Fibroblast of mammary gland (primary cell): ENCODE measurements around the gene INTS2.

Experiments
- DNase-seq: peaks from one replicate; pipeline ENCODE4 v3.0.0-alpha.2; 2010; ENCODE audit warnings: low read depth
- H3K4me3 ChIP-seq: 2 replicates; pipeline ENCODE4 v1.5.1; 2011; ENCODE audit warnings: low read depth, mild to moderate bottlenecking, low read length, moderate library complexity; ENCODE audit not compliant: control insufficient read depth
- TF ChIP-seq, protein P1 (sequence below): conservative IDR thresholded peaks from 2 replicates; pipeline ENCODE4 v1.5.1; 2011; ENCODE audit warnings: low read depth, low read length, inconsistent platforms; ENCODE audit not compliant: control insufficient read depth, insufficient read depth

Gene INTS2, protein sequence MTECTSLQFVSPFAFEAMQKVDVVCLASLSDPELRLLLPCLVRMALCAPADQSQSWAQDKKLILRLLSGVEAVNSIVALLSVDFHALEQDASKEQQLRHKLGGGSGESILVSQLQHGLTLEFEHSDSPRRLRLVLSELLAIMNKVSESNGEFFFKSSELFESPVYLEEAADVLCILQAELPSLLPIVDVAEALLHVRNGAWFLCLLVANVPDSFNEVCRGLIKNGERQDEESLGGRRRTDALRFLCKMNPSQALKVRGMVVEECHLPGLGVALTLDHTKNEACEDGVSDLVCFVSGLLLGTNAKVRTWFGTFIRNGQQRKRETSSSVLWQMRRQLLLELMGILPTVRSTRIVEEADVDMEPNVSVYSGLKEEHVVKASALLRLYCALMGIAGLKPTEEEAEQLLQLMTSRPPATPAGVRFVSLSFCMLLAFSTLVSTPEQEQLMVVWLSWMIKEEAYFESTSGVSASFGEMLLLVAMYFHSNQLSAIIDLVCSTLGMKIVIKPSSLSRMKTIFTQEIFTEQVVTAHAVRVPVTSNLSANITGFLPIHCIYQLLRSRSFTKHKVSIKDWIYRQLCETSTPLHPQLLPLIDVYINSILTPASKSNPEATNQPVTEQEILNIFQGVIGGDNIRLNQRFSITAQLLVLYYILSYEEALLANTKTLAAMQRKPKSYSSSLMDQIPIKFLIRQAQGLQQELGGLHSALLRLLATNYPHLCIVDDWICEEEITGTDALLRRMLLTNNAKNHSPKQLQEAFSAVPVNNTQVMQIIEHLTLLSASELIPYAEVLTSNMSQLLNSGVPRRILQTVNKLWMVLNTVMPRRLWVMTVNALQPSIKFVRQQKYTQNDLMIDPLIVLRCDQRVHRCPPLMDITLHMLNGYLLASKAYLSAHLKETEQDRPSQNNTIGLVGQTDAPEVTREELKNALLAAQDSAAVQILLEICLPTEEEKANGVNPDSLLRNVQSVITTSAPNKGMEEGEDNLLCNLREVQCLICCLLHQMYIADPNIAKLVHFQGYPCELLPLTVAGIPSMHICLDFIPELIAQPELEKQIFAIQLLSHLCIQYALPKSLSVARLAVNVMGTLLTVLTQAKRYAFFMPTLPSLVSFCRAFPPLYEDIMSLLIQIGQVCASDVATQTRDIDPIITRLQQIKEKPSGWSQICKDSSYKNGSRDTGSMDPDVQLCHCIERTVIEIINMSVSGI

DNA sequence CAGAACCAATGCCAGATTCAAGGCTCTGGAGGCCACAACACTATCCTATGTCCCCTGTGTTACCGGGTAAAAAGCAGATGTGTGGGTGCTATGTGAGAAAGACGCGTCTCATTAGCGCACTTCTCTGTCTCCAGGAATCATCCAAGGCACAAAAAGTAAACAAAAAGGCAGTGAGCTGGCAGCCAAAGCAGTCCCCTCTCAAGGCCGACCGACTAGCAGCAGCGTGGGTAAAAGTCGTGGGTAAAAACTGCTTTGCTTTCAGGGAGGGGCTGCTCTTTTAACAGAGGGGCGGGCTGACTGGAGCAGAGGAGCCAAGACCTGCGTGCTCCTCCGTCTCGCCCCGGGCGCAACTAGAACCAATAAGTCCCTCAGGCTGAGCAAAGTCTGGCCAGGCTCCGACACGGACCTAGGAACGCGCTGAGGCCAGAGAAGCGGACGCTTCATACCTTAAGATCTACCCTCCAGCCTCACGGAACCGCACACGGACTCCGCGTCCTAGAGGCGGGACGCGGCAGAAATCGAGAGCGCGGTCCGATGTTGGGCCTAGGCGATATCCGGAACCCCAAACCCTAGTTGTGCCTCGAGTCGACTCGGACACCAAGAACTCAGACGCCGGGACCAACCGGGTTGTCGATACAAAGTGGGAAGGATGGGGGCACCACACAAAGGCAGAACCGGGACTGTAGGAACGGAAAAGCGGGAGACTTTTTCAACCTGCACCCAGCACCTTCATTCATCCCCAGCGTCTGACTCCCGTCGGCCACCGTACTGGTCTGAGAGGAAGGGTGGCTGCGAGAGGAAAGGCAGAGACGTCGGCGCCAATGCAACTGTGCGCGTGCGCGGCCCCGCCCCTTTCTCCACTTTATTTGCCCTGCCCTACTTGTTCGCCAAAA lies at the start of gene INTS2:
INTS2 (minus strand) TSS at position 775 of the 893 bp plus-strand sequence. CDS start 1,338 bp downstream, outside the sequence.
- TF ChIP-seq, protein P1, sequence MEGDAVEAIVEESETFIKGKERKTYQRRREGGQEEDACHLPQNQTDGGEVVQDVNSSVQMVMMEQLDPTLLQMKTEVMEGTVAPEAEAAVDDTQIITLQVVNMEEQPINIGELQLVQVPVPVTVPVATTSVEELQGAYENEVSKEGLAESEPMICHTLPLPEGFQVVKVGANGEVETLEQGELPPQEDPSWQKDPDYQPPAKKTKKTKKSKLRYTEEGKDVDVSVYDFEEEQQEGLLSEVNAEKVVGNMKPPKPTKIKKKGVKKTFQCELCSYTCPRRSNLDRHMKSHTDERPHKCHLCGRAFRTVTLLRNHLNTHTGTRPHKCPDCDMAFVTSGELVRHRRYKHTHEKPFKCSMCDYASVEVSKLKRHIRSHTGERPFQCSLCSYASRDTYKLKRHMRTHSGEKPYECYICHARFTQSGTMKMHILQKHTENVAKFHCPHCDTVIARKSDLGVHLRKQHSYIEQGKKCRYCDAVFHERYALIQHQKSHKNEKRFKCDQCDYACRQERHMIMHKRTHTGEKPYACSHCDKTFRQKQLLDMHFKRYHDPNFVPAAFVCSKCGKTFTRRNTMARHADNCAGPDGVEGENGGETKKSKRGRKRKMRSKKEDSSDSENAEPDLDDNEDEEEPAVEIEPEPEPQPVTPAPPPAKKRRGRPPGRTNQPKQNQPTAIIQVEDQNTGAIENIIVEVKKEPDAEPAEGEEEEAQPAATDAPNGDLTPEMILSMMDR, result no peak
- peak; percentile 94 for DNase-seq
- peak within 1 kb of the TSS; percentile 91 for H3K4me3 ChIP-seq

DNA sequence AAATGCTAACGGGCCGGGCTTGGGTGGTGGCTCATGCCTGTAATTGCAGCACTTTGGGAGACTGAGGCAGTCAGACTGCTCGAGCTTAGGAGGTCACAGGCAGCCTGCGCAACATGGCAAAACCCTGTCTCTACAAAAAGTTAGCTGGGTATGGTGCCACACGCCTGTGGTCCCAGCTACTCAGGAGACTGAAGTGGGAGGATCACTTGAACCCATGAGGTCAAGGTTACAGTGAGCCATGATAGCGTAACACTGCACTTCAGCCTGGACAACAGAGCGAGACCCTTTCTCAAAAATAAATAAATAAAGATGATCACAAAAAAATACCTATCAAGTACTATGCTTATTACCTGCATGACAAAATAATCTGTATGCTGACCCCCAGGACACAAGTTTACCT lies 46.3 kb upstream of the INTS2 start:
- TF ChIP-seq, protein P1, result no peak
- H3K4me3 ChIP-seq, result no peak overlapping the region
- no peak for DNase-seq

DNA sequence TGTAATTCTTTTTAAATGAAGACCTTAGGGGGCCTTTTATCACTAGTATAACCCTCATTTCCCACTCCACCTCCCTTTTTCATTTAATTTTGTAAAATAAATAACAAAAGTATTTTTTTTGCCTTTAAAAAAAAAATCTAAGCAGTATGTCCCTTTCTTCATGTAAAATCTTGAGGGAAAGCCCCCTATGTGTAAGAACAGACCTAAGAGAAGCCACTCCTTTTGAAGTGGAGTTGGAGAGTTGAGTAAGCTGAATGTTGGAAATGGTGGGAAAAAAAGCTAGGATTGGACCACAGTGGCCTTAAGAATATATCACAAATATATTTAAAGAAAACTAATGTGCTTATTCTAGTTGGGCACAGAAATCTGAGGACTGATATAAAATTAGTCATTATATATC lies 44.5 kb upstream of the INTS2 start:
- no peak for DNase-seq
- TF ChIP-seq, protein P1, result no peak
- H3K4me3 ChIP-seq, result no peak overlapping the region

DNA sequence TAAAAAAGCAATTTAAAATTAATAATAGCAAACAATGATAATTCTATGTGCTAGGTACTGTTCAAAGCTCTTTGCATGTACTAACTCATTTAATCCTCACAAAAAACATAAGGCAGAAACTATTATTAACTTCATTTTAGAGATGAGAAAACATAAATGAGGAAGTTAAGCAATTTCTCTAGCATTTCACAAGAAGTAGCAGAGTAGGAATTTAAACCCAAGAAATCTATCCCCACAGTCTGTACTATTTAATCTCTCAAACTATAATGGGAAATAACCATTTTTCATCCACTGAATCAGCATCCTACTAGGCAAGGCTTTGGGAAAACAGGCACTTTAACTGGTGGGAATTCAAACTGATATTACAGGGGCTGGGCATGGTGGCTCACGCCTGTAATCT lies 42.2 kb upstream of the INTS2 start:
- H3K4me3 ChIP-seq, result no peak overlapping the region
- TF ChIP-seq, protein P1, result no peak
- no peak for DNase-seq

DNA sequence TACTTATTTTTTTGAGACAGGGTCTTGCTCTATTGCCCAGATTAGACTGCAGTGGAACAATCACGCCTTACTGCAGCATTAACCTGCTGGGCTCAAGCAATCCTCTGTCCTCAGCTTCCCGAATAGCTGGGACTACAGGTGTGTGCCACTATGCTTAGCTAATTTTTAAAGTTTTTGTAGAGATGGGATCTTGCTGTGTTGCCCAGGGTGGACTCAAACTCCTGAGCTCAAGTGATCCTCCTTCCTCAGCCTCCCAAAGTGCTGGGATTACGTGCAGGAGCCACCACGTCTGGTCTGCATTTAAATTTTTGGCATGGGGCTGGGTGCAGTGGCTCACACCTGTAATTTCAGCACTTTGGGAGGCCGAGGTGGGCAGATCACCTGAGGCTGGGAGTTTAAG lies 41.0 kb upstream of the INTS2 start:
- no peak for DNase-seq
- TF ChIP-seq, protein P1, result no peak
- no peak overlapping the region for H3K4me3 ChIP-seq
